Measurements from ENCODE around the gene KRTAP10-12. TPM values are rescaled to one million over a fixed set of nuclear protein-coding genes. Genes with fewer than 3 reads are reported as not detected.

KRTAP10-12 gene
- total and polyA plus RNA-seq, 2 of the 13 experiments (the other 11 are each of a cell fraction or from before 2014, with no cell fraction given), result not detected

GRCh38 chr21:44697811-44698734 lies 1.1 kb downstream of the KRTAP10-12 start (continued):
- TF ChIP-seq ZBTB4 (CRISPR knock-in tag; IDR thresholded peaks at IDR 0.05; ENCODE audit: borderline replicate concordance) (peak; percentile 88; the same call in 1 of the 2 replicates), HNRNPLL (IDR thresholded peaks at IDR 0.05; ENCODE audit: low read depth, low read length, poor library complexity, severe bottlenecking) (peak; percentile 40), ZNF572 (CRISPR knock-in tag; IDR thresholded peaks at IDR 0.05) (peak; percentile 21; the same call in 1 of the 2 replicates), SP2 (CRISPR knock-in tag; IDR thresholded peaks at IDR 0.05) (0 out of 2 replicates have a peak, but pooled peaks have one; percentile 42), SMAD9 (CRISPR knock-in tag; IDR thresholded peaks at IDR 0.05) (no peak), MXD4 (CRISPR knock-in tag; IDR thresholded peaks at IDR 0.05) (peak; percentile 59; the same call in 1 of the 2 replicates), ZNF556 (CRISPR knock-in tag; IDR thresholded peaks at IDR 0.05; ENCODE audit: borderline replicate concordance) (peak; percentile 44; the same call in 1 of the 2 replicates), REXO4 (CRISPR knock-in tag; IDR thresholded peaks at IDR 0.05; ENCODE audit: borderline replicate concordance) (no peak), KAT8 (CRISPR knock-in tag; IDR thresholded peaks at IDR 0.05) (peak; percentile 44; the same call in 1 of the 2 replicates), CREB1 (IDR thresholded peaks at IDR 0.05) (no peak), CREB1 (CRISPR knock-in tag; IDR thresholded peaks at IDR 0.05) (no peak), CBX5 (CRISPR knock-in tag; IDR thresholded peaks at IDR 0.05; ENCODE audit: borderline replicate concordance) (0 out of 2 replicates have a peak, but pooled peaks have one; percentile 36), ZNF766 (CRISPR knock-in tag; IDR thresholded peaks at IDR 0.05; ENCODE audit: borderline replicate concordance) (peak; percentile 72; the same call in 1 of the 2 replicates), ZNF430 (CRISPR knock-in tag; IDR thresholded peaks at IDR 0.05) (peak; percentile 62; the same call in 1 of the 2 replicates), DNMT1 (CRISPR knock-in tag; IDR thresholded peaks at IDR 0.05) (no peak), TEAD3 (CRISPR knock-in tag; optimal IDR thresholded peaks at IDR 0.05; ENCODE audit: borderline replicate concordance) (peak; percentile 64), RXRA (CRISPR knock-in tag; IDR thresholded peaks at IDR 0.05) (peak; percentile 47; the same call in 1 of the 2 replicates), MEF2D (CRISPR knock-in tag; IDR thresholded peaks at IDR 0.05) (0 out of 2 replicates have a peak, but pooled peaks have one; percentile 41), ZNF670 (CRISPR knock-in tag; IDR thresholded peaks at IDR 0.05; ENCODE audit: borderline replicate concordance) (peak; percentile 84; the same call in 1 of the 2 replicates), ZNF501 (CRISPR knock-in tag; IDR thresholded peaks at IDR 0.05) (peak; percentile 51), SALL1 (CRISPR knock-in tag; IDR thresholded peaks at IDR 0.05) (peak; percentile 58), ZBTB38 (CRISPR knock-in tag; IDR thresholded peaks at IDR 0.05) (peak; percentile 79), IKZF4 (CRISPR knock-in tag; IDR thresholded peaks at IDR 0.05; ENCODE audit: borderline replicate concordance, low read depth, not compliant biosample characterization) (no peak), FOXA3 (CRISPR knock-in tag; IDR thresholded peaks at IDR 0.05) (0 out of 2 replicates have a peak, but pooled peaks have one; percentile 38), TBP (CRISPR knock-in tag; IDR thresholded peaks at IDR 0.05) (0 out of 2 replicates have a peak, but pooled peaks have one; percentile 0), TBX2 (CRISPR knock-in tag; IDR thresholded peaks at IDR 0.05; ENCODE audit: borderline replicate concordance) (peak; percentile 40), ARNTL (CRISPR knock-in tag; IDR thresholded peaks at IDR 0.05) (peak; percentile 51; the same call in 1 of the 2 replicates), HDAC1 (CRISPR knock-in tag; IDR thresholded peaks at IDR 0.05) (peak; percentile 49)
